Keratinocyte (primary cell): ENCODE results near the gene CDH7. TPM values are rescaled to one million over a fixed set of nuclear protein-coding genes. Genes with fewer than 3 reads are reported as not detected.

Experiments
- DNase-seq: peaks from one replicate; pipeline ENCODE4 v3.0.0-alpha.2; 2011; ENCODE audit warnings: low read depth, missing footprints, low spot score
- FAIRE-seq: peaks from 2 replicates; lab custom pipeline; 2011; peaks lifted over from hg19 to GRCh38; lab: Jason Lieb, UNC
- H2AFZ ChIP-seq: 2 replicates; pipeline ENCODE4 v1.6.0; 2012; ENCODE audit warnings: low read length, control low read depth, inconsistent platforms; ENCODE audit not compliant: control insufficient read depth
- H3K27ac ChIP-seq: 2 replicates; pipeline ENCODE4 v1.5.1; 2011; ENCODE audit warnings: low read length; ENCODE audit not compliant: control insufficient read depth, insufficient read depth
- H3K27me3 ChIP-seq: 3 replicates; pipeline ENCODE4 v1.6.0; 2011; ENCODE audit warnings: low read length; ENCODE audit not compliant: control insufficient read depth, insufficient read depth; ENCODE audit errors: extremely low read depth
- H3K36me3 ChIP-seq, 2 experiments: 2 replicates in 1 of 2; 3 replicates in 1 of 2; pipeline ENCODE4 v1.5.1; 2011; ENCODE audit warnings: low read length in 2 of 2, mild to moderate bottlenecking in 1 of 2; ENCODE audit not compliant: control insufficient read depth in 2 of 2, insufficient read depth in 2 of 2; ENCODE audit errors: extremely low read depth in 1 of 2
- H3K4me1 ChIP-seq: 3 replicates; pipeline ENCODE4 v1.5.1; 2011; ENCODE audit warnings: low read length; ENCODE audit not compliant: control insufficient read depth, insufficient read depth; ENCODE audit errors: extremely low read depth
- H3K4me2 ChIP-seq: 3 replicates; pipeline ENCODE4 v1.6.0; 2011; ENCODE audit warnings: low read depth, low read length; ENCODE audit not compliant: control insufficient read depth, insufficient read depth; ENCODE audit errors: extremely low read depth
- H3K4me3 ChIP-seq, 3 experiments: fragments of 200-600 bp in 1 of 3; sonication (generic) in 1 of 3; 2 replicates in 2 of 3; 3 replicates in 1 of 3; pipeline ENCODE4 v1.5.1; 2011 to 2016; ENCODE audit warnings: low read length in 3 of 3, mild to moderate bottlenecking in 3 of 3, control low read depth in 2 of 3, inconsistent platforms in 1 of 3, low read depth in 1 of 3, mixed read lengths in 1 of 3, mixed run types in 1 of 3, moderate library complexity in 1 of 3; ENCODE audit not compliant: control insufficient read depth in 2 of 3, insufficient read depth in 2 of 3; ENCODE audit errors: extremely low read depth in 1 of 3
- H3K79me2 ChIP-seq: 2 replicates; pipeline ENCODE4 v1.6.0; 2012; ENCODE audit warnings: low read length; ENCODE audit not compliant: control insufficient read depth, insufficient read depth
- H3K9ac ChIP-seq: 3 replicates; pipeline ENCODE4 v1.6.0; 2011; ENCODE audit warnings: low read length; ENCODE audit not compliant: control insufficient read depth, insufficient read depth; ENCODE audit errors: extremely low read depth
- H3K9me1 ChIP-seq: 3 replicates; pipeline ENCODE4 v1.6.0; 2011; ENCODE audit warnings: low read length; ENCODE audit not compliant: control insufficient read depth, insufficient read depth; ENCODE audit errors: extremely low read depth
- H3K9me3 ChIP-seq: 2 replicates; pipeline ENCODE4 v1.5.1; 2012; ENCODE audit warnings: low read depth, low read length; ENCODE audit not compliant: control insufficient read depth
- H4K20me1 ChIP-seq: 3 replicates; pipeline ENCODE4 v1.6.0; 2011; ENCODE audit warnings: low read length; ENCODE audit not compliant: control insufficient read depth, insufficient read depth; ENCODE audit errors: extremely low read depth
- EZH2 ChIP-seq: IDR thresholded peaks from one replicate; pipeline ENCODE4 v1.6.1; 2012; ENCODE audit warnings: inconsistent platforms, mild to moderate bottlenecking, low read length, moderate library complexity
- dilution Hi-C: fragments of 300-500 bp; cut with MboI; formaldehyde crosslinking; loops from one replicate; pipeline ENCODE4 v1.7.0; 2020; ENCODE audit warnings: low sequenced_read_pairs; ENCODE audit not compliant: extremely low pct_ligation_motif_present
- polyA plus RNA-seq, 5 experiments: library from polyadenylated mRNA; depleted of rRNA in 3 of 5; stranded (reverse) in 3 of 5; stranded (forward) in 1 of 5; unstranded in 1 of 5; fragments of >200 nt; gene quantifications; 1 replicate in 1 of 5; 2 replicates in 3 of 5; 3 replicates in 1 of 5; pipeline versions ENCODE4 v1.2.1 to v1.2.3, GENCODE V29; 2011 to 2012; ENCODE audit warnings: missing spikeins in 2 of 5, low read depth in 1 of 5, low replicate concordance in 1 of 5
- TF ChIP-seq, protein P1 (sequence below), 3 experiments: IDR thresholded peaks in 1 of 3; conservative IDR thresholded peaks in 1 of 3; optimal IDR thresholded peaks in 1 of 3; 2 replicates in 2 of 3; 3 replicates in 1 of 3; pipeline versions ENCODE3 to v1.5.1; 2011; ENCODE audit warnings: low read length in 3 of 3, mild to moderate bottlenecking in 3 of 3, moderate library complexity in 2 of 3, control low read depth in 1 of 3, inconsistent platforms in 1 of 3; ENCODE audit not compliant: insufficient read depth in 2 of 3; ENCODE audit errors: extremely low read depth in 1 of 3

The CDH7 gene
- polyA plus RNA-seq, 1 donor (not counting 4 experiments of a cell fraction or from before 2014, with no cell fraction given), result not detected

DNA sequence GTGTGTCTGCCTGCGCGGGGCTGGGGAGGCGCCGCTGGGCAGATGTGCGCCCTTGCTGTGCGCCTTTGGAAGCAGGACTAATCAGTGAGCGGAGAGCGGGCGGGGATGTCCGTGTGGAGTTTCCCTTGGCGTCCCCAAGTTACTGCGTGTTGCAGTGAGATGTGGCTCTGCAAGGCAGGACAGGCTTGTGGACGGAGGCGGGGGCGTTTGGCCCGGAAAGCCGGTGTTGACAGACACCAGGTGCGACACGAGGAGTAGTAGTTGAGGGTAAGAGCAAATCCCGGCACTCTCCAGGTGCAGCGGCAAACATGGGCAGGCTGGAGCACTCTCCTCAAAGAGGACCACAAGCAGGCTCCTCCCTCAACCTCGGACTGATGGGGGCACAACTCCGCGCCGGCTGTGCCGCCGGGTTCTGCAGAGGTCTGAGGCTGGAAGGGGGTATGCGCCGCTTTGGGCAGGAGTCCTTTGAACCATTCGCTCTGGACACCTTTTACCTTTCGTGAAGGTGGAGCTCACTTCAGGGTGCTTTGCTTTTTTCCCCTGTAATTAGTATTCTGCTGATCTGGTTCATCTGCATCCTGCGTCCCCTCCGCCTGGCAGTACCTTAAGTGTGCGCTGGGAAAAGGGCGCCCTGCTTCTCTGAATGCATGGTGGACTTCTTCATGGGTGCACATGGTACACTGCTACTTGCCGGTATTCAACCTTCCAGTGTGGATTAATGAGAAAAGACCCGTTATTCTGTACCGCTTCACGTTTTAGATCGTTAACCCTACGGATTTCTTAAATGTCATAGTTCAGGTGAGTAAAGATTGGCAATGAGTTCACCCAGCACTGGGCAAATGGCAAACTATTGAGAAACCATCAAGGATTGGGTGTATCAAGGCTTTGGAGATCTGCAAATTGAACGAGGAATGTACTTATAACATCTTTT is 608 bp downstream of the CDH7 start:
- Histone ChIP-seq H3K27me3 (peaks cover 8% of the 10 kb centered on the region), H3K4me2 (no peak overlapping the region), H4K20me1 (no peaks in the 10 kb centered on the region), H3K4me1 (no peaks in the 10 kb centered on the region), H3K4me3 (no peak overlapping the region), H3K9ac (no peak overlapping the region), H3K79me2 (no peaks in the 10 kb centered on the region), H3K9me1 (no peaks in the 10 kb centered on the region), H2AFZ (no peak overlapping the region), H3K9me3 (no peaks in the 10 kb centered on the region), H3K27ac (no peak overlapping the region), H3K36me3 (no peaks in the 10 kb centered on the region)
- dilution Hi-C loops, result no loop called here
- FAIRE-seq (no peak), DNase-seq (no peak)
- no peak for TF ChIP-seq EZH2
- TF ChIP-seq, protein P1, sequence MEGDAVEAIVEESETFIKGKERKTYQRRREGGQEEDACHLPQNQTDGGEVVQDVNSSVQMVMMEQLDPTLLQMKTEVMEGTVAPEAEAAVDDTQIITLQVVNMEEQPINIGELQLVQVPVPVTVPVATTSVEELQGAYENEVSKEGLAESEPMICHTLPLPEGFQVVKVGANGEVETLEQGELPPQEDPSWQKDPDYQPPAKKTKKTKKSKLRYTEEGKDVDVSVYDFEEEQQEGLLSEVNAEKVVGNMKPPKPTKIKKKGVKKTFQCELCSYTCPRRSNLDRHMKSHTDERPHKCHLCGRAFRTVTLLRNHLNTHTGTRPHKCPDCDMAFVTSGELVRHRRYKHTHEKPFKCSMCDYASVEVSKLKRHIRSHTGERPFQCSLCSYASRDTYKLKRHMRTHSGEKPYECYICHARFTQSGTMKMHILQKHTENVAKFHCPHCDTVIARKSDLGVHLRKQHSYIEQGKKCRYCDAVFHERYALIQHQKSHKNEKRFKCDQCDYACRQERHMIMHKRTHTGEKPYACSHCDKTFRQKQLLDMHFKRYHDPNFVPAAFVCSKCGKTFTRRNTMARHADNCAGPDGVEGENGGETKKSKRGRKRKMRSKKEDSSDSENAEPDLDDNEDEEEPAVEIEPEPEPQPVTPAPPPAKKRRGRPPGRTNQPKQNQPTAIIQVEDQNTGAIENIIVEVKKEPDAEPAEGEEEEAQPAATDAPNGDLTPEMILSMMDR (optimal IDR thresholded peaks at IDR 0.05 in 1 of 3, IDR thresholded peaks at IDR 0.05 in 1 of 3, conservative IDR thresholded peaks at IDR 0.05 in 1 of 3; ENCODE audit: extremely low read depth in 1 of 3, insufficient read depth in 2 of 3, low read length in 3 of 3), result no peak

DNA sequence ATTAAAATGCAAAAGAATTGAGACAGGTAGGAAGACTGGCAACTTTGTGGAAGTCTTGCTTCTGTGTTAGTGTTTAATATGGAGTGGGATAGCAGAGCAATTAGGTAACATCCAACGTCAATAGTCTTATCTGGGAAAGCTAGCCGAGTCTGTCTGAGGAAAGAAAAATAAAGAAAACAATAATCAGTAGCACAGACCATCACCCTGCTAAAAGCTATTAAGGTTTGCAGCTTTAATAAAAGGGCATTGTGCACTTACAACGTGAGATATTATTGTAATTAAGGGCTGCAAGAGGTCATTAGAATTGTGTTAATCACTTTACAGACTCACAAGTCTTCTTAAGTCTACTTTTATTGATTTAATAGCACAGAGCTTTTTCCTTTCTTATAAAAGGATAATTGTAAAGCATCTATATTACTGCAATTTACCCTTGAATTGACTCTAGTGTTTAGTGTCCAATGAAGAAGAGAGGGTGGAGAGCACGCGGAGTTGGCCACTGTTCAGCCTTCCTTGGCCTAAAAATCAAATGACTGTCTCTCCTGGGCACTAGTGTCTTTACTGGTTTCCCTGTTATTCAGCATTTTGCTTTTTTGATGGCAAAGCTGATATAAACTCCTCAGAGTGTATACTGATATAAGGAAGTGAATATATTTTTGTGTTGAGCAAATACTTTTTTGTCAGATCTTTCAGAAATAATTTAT is 2.0 kb downstream of the CDH7 start:
- H3K27ac ChIP-seq, result no peak overlapping the region
- H3K27me3 ChIP-seq, result peaks cover 8% of the 10 kb centered on the region
- no peaks in the 10 kb centered on the region for H3K4me1 ChIP-seq
- H4K20me1 ChIP-seq, result no peaks in the 10 kb centered on the region
- no peak overlapping the region for H2AFZ ChIP-seq
- H3K9me1 ChIP-seq, result no peaks in the 10 kb centered on the region
- no peaks in the 10 kb centered on the region for H3K9me3 ChIP-seq
- TF ChIP-seq, protein P1 (optimal IDR thresholded peaks at IDR 0.05 in 1 of 3, IDR thresholded peaks at IDR 0.05 in 1 of 3, conservative IDR thresholded peaks at IDR 0.05 in 1 of 3; ENCODE audit: extremely low read depth in 1 of 3, insufficient read depth in 2 of 3, low read length in 3 of 3), result no peak
- TF ChIP-seq EZH2, result no peak
- no peaks in the 10 kb centered on the region for H3K79me2 ChIP-seq
- no peak for FAIRE-seq
- no peak for DNase-seq
- H3K9ac ChIP-seq, result no peak overlapping the region
- no peak overlapping the region for H3K4me3 ChIP-seq
- no peak overlapping the region for H3K4me2 ChIP-seq
- H3K36me3 ChIP-seq, result no peaks in the 10 kb centered on the region
- dilution Hi-C loops, result no loop called here
